Hematopoietic multipotent progenitor cell treated with erythropoietin and hydrocortisone succinate and interleukin-3 and kit ligand, for 6 days (in vitro differentiated cells): ENCODE results near the gene DPM1.

Experiments
- DNase-seq: peaks from one replicate; pipeline ENCODE4 v3.0.0-alpha.2; 2015

DPM1 gene

GRCh38 chr20:50957798-50958614 lies at the start of gene DPM1:
DPM1 (minus strand) TSS chr20:50958532; CDS start chr20:50958523, 9 bp downstream.
- peak; percentile 96 for DNase-seq

DNA sequence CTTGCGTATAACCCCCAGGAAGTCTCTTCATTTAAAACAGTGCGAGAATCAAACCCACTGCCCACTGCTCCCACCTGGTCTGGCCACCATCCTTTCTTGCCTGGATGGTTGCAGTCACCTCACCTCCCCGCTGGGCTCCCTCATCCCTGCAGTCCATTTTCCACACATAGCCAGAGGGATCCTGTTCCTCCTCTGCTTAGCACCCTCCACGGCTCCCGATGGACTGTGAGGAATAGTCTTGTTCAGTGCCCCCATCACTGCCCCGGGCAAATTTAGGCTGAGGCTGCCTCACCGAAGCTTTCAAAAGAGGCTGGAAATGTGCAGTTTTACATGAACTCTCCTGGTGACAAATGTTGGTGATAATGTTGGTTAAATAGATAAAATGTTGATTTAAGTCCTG lies 46.9 kb upstream of the DPM1 start:
- DNase-seq = no peak

- no peak for DNase-seq
Observed at GRCh38 chr20:51004781-51005180, 46.4 kb upstream of the DPM1 start.

GRCh38 chr20:51004305-51004727 lies 46.0 kb upstream of the DPM1 start:
- DNase-seq = no peak

DNA sequence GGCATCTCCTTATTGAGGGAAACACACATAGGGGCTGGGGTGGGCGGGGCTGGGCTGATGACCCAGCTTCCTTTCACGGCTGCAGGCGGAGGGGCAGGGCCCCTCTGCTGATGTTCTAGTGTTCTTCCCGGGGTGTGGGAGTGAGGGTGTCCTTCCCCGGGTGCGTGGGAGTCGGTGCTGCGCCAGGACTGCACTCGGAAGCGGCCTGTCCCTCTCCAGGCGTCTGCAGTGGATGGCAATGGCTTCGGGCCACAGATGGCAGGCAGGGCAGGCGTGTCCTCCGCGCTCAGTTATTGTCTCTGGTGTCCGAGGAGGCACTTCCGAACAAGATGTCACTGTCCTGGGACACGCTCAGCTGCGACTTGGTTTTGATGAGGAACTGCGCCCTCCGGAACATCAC lies 45.4 kb upstream of the DPM1 start:
- no peak for DNase-seq

DNA sequence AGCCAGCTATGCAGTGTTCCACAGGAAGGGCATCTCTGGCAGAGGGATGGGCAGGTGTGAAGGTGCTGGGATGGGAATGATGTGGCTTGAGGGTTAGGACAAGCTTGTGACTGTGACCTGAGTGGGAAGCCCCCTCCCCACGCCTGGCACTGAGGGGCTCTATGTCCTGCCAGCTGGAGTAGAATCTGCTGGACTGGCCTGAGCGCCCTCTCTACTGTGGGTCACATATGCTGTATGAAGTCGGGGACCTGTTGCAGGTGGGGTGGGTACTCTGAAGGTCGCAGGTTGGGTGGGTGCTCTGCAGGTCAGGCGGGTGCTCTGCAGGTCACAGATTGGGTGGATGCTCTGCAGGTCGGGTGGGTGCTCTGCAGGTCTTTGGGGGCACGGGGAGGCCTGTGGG lies 44.3 kb upstream of the DPM1 start:
- DNase-seq = no peak

- DNase-seq = no peak
Observed at GRCh38 chr20:51001430-51002265, 43.3 kb upstream of the DPM1 start.

- DNase-seq = no peak
Observed at GRCh38 chr20:50999355-50999754, 41.0 kb upstream of the DPM1 start.

- DNase-seq = no peak
Observed at GRCh38 chr20:50996901-50997865, 38.9 kb upstream of the DPM1 start.

DNA sequence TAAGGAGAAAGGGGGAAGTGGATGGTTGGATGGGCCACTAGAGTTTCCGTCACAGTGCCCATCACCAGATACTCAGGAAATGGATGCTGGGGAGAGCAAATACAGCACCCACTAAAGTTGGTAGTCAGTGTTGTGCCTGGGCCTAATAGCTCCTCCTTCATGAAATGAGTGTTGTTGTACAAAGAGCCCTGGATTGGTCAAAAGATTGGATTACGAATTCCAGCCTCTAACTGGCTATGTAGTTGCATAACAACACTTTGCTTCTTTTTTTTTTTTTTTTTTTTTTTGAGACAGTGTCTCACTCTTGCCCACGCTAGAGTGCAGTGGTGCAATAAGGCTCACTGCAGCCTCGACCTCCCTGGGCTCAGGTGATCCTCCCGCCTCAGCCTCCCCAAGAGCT lies 37.2 kb upstream of the DPM1 start:
- DNase-seq = no peak

DNA sequence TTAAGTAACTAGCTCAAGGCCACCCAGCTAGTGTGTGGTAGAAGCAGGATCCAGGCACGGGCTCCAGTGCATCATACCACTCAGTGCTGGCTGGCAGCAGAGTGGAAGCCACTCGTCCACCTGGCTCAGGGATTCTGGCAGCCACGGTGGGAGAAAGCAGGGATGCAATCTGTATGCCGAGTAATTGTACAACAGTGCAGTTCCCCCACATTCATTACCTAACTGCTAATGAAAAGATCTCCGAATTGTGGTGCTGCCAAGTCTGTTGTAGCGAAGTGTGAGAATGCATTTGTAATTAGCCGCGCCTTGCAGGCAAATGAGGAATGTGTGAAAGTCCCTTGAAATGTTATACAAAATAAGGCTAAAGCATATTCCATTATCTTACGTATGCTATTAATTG lies 35.5 kb upstream of the DPM1 start:
- DNase-seq = no peak

GRCh38 chr20:50992733-50993457 lies 34.6 kb upstream of the DPM1 start:
- peak; percentile 76 for DNase-seq

- no peak for DNase-seq
Observed at GRCh38 chr20:50992336-50992732, 34.0 kb upstream of the DPM1 start.

DNA sequence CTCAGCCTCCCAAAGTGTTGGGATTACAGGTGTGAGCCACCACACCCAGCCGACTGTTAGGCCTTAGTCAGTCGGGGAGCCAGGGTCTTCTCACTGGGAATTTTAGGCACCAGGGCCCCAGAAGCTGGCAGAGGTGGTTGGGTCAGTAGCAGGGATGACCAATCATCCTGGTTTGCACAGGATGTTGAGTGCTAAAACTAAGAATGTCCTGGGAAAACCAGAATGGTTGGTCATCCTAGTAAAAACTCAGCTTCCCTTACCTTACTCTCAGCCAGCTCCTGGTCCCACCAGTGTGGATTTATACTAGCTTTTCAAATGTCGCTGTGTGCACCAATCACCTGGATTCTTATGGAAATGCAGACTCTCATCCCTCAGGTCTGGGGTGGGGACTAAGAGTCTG lies 32.7 kb upstream of the DPM1 start:
- no peak for DNase-seq

DNA sequence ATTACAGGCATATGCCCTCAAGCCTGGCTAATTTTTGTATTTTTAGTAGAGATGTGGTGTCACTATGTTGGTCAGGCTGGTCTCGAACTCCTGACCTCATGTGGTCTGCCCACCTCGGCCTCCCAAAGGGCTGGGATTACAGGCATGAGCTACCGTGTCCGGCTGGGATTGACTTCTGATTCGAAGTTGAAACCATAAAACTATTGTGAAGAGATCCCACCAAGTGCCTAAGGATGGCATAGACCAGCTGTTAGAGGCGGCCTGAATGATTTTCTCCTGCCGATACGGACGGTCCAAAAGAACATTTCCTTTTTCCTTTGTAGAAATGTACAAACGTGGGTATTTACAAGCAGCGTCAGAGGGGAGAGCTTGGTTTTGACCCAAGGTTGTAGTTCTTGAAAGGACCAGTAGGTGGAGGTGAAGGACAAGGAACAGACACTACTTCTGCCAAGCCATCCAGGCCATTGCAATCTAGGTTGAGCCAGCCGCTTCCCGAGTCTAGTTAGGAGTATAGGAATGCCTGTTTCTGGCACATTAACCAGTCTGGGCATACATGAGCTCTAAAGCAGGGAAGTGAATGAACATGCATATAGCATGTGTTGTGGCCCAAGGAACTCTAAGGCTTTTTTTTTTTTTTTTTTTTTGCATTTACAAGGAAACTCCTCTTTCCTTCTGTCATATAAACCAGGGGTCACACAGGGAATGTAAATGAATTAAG lies 29.3 kb upstream of the DPM1 start:
- DNase-seq = peak; percentile 89

GRCh38 chr20:50983321-50983720 lies 25.0 kb upstream of the DPM1 start:
- DNase-seq = no peak

DNA sequence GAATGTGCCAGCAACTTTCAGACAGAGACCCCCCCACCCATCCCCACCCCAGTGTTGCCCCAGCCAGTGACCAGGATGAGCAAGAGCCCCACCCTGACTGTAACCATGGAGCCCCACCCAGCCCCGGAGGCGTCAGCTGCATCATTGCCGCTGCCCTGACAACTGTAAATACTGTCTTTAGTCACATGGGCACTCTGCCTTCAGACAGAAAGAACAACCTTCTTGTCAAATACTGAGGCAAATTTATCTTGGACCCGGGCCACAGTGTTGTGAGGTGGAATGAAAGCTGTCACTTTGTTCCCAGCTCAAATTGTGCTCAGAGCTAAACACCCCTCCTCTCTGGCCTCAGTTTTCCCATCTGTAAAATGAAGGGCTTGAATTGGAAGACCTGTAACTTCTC lies 24.0 kb upstream of the DPM1 start:
- peak; percentile 46 for DNase-seq

- DNase-seq = no peak
Observed at GRCh38 chr20:50981714-50982048, 23.3 kb upstream of the DPM1 start.

GRCh38 chr20:50980851-50981713 lies 22.8 kb upstream of the DPM1 start:
- peak; percentile 90 for DNase-seq

DNA sequence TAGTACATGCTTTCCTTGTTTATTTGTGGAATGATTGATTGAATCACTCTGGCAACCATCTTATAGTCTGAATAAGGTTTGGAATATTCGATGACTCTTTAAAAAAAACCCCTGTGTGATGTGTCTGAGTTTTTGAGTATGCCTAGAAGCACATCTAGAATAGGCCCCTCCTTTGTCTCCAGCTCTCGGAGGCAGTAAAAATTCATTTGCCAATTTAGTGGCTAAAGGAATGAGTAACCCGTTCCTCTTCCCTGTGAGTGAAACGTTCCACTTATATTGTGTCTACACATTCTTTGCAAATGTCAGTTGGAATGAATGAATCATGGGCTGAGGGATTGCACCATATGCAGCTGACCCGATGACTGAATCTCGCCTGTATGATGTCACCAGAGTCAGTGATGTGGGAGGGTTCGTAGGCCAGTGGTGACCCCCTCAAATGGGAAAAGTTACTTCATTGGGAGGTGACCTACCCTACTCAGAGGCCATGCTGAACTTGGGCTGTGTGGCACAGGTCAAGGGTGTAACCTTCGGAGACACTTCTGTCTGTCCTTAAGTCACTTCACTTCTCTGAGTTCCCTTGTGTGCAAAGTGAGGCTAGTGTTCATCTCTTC lies 21.8 kb upstream of the DPM1 start:
- DNase-seq = no peak
